ENCODE data around the gene NUP98.

NUP98 gene

GRCh38 chr11:3797329-3798090, at the start of gene NUP98:
Gene NUP98, minus strand, starts transcription at chr11:3797554. Its CDS starts 15,437 bp downstream, at chr11:3782117.
- DNase-seq = peak; percentile 100

GRCh38 chr11:3845670-3846069, 48.3 kb upstream of the NUP98 start:
- no peak for DNase-seq

GRCh38 chr11:3845246-3845645, 47.9 kb upstream of the NUP98 start:
- no peak for DNase-seq

- no peak for DNase-seq
Observed at GRCh38 chr11:3843326-3843725, 46.0 kb upstream of the NUP98 start.

GRCh38 chr11:3841426-3842350, 44.3 kb upstream of the NUP98 start:
- peak; percentile 96 for DNase-seq

GRCh38 chr11:3840870-3841425, 43.6 kb upstream of the NUP98 start, which contains the start of gene RHOG:
Gene RHOG, minus strand, starts transcription at chr11:3840959. Its CDS starts 12,821 bp downstream, at chr11:3828138.
- DNase-seq = no peak

GRCh38 chr11:3840004-3840869, 42.9 kb upstream of the NUP98 start:
- DNase-seq = no peak

GRCh38 chr11:3838504-3838903, 41.1 kb upstream of the NUP98 start:
- DNase-seq = no peak

GRCh38 chr11:3837793-3838192, 40.4 kb upstream of the NUP98 start:
- DNase-seq = no peak

- peak; percentile 48 for DNase-seq
Observed at GRCh38 chr11:3836903-3837302, 39.5 kb upstream of the NUP98 start.

- no peak for DNase-seq
Observed at GRCh38 chr11:3835751-3836150, 38.4 kb upstream of the NUP98 start.

GRCh38 chr11:3834664-3835461, 37.5 kb upstream of the NUP98 start:
- DNase-seq = no peak

- no peak for DNase-seq
Observed at GRCh38 chr11:3834349-3834663, 37.0 kb upstream of the NUP98 start.

GRCh38 chr11:3833449-3833848, 36.1 kb upstream of the NUP98 start:
- no peak for DNase-seq

GRCh38 chr11:3832816-3833215, 35.5 kb upstream of the NUP98 start:
- no peak for DNase-seq

- no peak for DNase-seq
Observed at GRCh38 chr11:3831378-3832239, 34.3 kb upstream of the NUP98 start.

- no peak for DNase-seq
Observed at GRCh38 chr11:3830730-3831129, 33.4 kb upstream of the NUP98 start.

- DNase-seq = no peak
Observed at GRCh38 chr11:3830088-3830487, 32.7 kb upstream of the NUP98 start.

GRCh38 chr11:3827434-3828186, 30.3 kb upstream of the NUP98 start:
- no peak for DNase-seq

GRCh38 chr11:3826721-3827120, 29.4 kb upstream of the NUP98 start:
- DNase-seq = no peak
